ENCODE measurements around the gene PTPRT.

DNA sequence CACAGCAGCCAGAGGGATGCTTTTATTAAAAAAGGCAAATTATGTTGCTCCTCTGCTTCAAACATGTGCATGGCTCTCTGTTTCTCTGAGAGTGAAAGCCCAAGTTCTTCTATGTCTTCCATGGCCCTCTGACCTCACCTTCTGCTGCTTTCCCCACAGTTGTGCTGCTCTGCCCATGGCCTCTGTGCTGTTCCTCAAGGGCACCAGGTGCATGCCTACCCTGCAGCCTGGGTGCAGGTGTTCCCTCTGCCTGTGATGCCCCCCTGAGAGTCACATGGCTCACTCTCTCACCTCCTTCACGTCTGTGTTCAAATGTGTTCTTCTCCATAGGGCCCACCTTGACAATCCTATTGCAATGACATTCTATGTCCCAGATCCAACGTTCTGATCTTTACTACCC, 1094.5 kb downstream of the PTPRT start:
- TF ChIP-seq, protein P1, sequence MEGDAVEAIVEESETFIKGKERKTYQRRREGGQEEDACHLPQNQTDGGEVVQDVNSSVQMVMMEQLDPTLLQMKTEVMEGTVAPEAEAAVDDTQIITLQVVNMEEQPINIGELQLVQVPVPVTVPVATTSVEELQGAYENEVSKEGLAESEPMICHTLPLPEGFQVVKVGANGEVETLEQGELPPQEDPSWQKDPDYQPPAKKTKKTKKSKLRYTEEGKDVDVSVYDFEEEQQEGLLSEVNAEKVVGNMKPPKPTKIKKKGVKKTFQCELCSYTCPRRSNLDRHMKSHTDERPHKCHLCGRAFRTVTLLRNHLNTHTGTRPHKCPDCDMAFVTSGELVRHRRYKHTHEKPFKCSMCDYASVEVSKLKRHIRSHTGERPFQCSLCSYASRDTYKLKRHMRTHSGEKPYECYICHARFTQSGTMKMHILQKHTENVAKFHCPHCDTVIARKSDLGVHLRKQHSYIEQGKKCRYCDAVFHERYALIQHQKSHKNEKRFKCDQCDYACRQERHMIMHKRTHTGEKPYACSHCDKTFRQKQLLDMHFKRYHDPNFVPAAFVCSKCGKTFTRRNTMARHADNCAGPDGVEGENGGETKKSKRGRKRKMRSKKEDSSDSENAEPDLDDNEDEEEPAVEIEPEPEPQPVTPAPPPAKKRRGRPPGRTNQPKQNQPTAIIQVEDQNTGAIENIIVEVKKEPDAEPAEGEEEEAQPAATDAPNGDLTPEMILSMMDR (IDR thresholded peaks at IDR 0.05) = no peak
- no peak for TF ChIP-seq POLR2A (IDR thresholded peaks at IDR 0.05)

All from suprapubic skin (tissue), 3 donors.